NCI-H446 treated with DMSO at 0.1 percent for 48 hours (cell line): ENCODE measurements around the gene FBXL13.
"Not testable (repeated sequence)": the region's sequence is repeated elsewhere in the genome, so short reads cannot be mapped to it uniquely, and the experiment has no call there.

ENCODE experiments used
- DNase-seq: peaks from one replicate; lab custom pipeline; 2025; lab: John Stamatoyannopoulos, UW

The FBXL13 gene

GRCh38 chr7:103079836-103080235 lies 5.2 kb upstream of the FBXL13 start:
- no peak for DNase-seq

- not testable (repeated sequence) for DNase-seq
Observed at GRCh38 chr7:103078226-103078625, 3.6 kb upstream of the FBXL13 start.

- DNase-seq, result no peak
Observed at GRCh38 chr7:103077318-103077717, 2.7 kb upstream of the FBXL13 start.

GRCh38 chr7:103076764-103077163 lies 2.2 kb upstream of the FBXL13 start:
- DNase-seq, result no peak

GRCh38 chr7:103075337-103075918 lies 832 bp upstream of the FBXL13 start:
- no peak for DNase-seq

- DNase-seq, result no peak
Observed at GRCh38 chr7:103073989-103074518, 542 bp downstream of the FBXL13 start.

GRCh38 chr7:103071000-103071399 lies 3.6 kb downstream of the FBXL13 start:
- DNase-seq, result no peak

GRCh38 chr7:103068414-103069403 lies 5.9 kb downstream of the FBXL13 start:
- no peak for DNase-seq

- no peak for DNase-seq
Observed at GRCh38 chr7:103065667-103066066, 8.9 kb downstream of the FBXL13 start.

- DNase-seq, result no peak
Observed at GRCh38 chr7:103063895-103064294, 10.7 kb downstream of the FBXL13 start.

- no peak for DNase-seq
Observed at GRCh38 chr7:103059471-103059870, 15.1 kb downstream of the FBXL13 start.

GRCh38 chr7:103058122-103058521 lies 16.5 kb downstream of the FBXL13 start:
- DNase-seq, result no peak

GRCh38 chr7:103056006-103056405 lies 18.6 kb downstream of the FBXL13 start:
- DNase-seq, result not testable (repeated sequence)

GRCh38 chr7:103051519-103051918 lies 23.1 kb downstream of the FBXL13 start:
- no peak for DNase-seq

- no peak for DNase-seq
Observed at GRCh38 chr7:103048833-103049232, 25.8 kb downstream of the FBXL13 start.

- not testable (repeated sequence) for DNase-seq
Observed at GRCh38 chr7:103041815-103042214, 32.8 kb downstream of the FBXL13 start.

GRCh38 chr7:103037823-103038739 lies 36.5 kb downstream of the FBXL13 start:
- DNase-seq, result not testable (repeated sequence)

GRCh38 chr7:103037476-103037822 lies 37.1 kb downstream of the FBXL13 start:
- DNase-seq, result no peak

GRCh38 chr7:103034318-103034717 lies 40.3 kb downstream of the FBXL13 start:
- DNase-seq, result not testable (repeated sequence)

GRCh38 chr7:103031781-103032180 lies 42.8 kb downstream of the FBXL13 start:
- no peak for DNase-seq

- no peak for DNase-seq
Observed at GRCh38 chr7:103031024-103031423, 43.6 kb downstream of the FBXL13 start.

- no peak for DNase-seq
Observed at GRCh38 chr7:103025341-103025740, 49.3 kb downstream of the FBXL13 start.
